Stimulated activated effector memory CD8-positive, alpha-beta T cell treated with anti-CD3 and anti-CD28 coated beads, Interleukin-12 subunit alpha, Interleukin-12 subunit beta, amount 100 ng/mL, for 72 hours (primary cell): ENCODE measurements around the gene MICALL2.
A peak's percentile ranks its signal among the peaks of the same experiment; 100 is the strongest.

Experiments
- ATAC-seq: fragments of 150-1000 bp; cut with Tn5 transposase; 2 replicates; pipeline ENCODE4 v1.10.0; 2021
- DNase-seq, 2 donors: peaks; one replicate each; pipeline ENCODE4 v3.0.0; 2021 to 2022; ENCODE audit warnings: low spot score in 2 of 2
- H3K27ac Mint-ChIP-seq: one replicate; pipeline ENCODE4 v1.8.0; 2022; ENCODE audit warnings: mild to moderate bottlenecking, mixed read lengths
- H3K36me3 Mint-ChIP-seq: one replicate; pipeline ENCODE4 v1.8.0; 2022; ENCODE audit warnings: mild to moderate bottlenecking, mixed read lengths
- H3K4me1 Mint-ChIP-seq: one replicate; pipeline ENCODE4 v1.8.0; 2022; ENCODE audit warnings: mixed read lengths
- H3K4me3 Mint-ChIP-seq: one replicate; pipeline ENCODE4 v1.8.0; 2022; ENCODE audit warnings: mild to moderate bottlenecking, mixed read lengths
- H3K9me3 Mint-ChIP-seq: one replicate; pipeline ENCODE4 v1.8.0; 2022; ENCODE audit warnings: mixed read lengths

The MICALL2 gene

GRCh38 chr7:1427064-1427657, 32.1 kb downstream of the MICALL2 start:
- Mint-ChIP-seq H3K4me3 (no peak overlapping the region), H3K27ac (no peak overlapping the region), H3K9me3 (no peaks in the 10 kb centered on the region), H3K4me1 (peaks cover under 1% of the 10 kb centered on the region), H3K36me3 (no peaks in the 10 kb centered on the region)
- DNase-seq (no peak), ATAC-seq (no peak)

DNA sequence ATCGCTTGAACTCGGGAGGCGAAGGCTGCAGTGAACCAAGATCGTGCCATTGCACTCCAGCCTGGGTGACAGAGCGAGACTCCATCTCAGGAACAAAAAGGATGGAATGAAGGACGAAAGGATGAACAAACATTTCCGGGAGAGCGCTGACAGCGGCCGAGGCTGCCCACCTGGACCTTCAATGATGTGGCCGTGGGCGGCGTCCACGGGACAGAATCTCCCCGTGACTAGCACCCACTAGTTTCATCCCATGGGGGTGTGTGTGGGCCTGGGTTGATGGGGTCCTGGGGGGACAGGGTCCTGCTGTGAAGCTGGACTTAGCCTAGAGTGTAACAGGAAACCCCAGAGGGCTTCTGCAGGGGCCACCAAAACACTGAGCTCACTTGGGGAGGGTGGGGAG, 32.8 kb downstream of the MICALL2 start:
- no peak for DNase-seq
- H3K4me3 Mint-ChIP-seq = no peak overlapping the region
- H3K4me1 Mint-ChIP-seq = no peaks in the 10 kb centered on the region

GRCh38 chr7:1425292-1426136, 33.8 kb downstream of the MICALL2 start:
- Mint-ChIP-seq H3K27ac (no peak overlapping the region), H3K4me1 (no peaks in the 10 kb centered on the region), H3K4me3 (no peak overlapping the region), H3K36me3 (no peaks in the 10 kb centered on the region), H3K9me3 (no peaks in the 10 kb centered on the region)
- DNase-seq = no peak
- ATAC-seq = peak; percentile 41

More for the DNA sequence above, 32.8 kb downstream of the MICALL2 start:
- ATAC-seq = no peak
- Mint-ChIP-seq H3K27ac (no peak overlapping the region), H3K36me3 (no peaks in the 10 kb centered on the region), H3K9me3 (no peaks in the 10 kb centered on the region)

DNA sequence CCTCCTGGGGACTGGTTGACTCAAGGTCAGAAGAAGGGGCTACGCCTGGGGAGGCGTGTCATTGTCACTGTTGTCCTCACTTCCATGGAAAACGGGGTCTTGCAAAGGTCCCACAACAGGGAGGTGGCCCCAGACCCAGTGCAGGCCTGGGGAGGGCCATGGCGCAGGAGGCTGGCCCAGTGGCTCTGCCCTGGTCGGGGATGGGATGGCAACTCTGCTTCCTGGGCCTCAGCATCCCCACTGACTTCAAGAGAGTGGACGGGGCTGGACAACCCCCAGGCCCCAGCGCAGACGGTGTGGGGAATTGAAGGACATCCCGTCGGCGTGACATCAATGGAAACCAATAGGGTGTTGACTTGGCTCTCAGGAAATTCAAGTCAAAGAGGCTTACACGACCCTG, 35.2 kb downstream of the MICALL2 start:
- DNase-seq (no peak), ATAC-seq (no peak)
- Mint-ChIP-seq H3K4me1 (peaks cover 6% of the 10 kb centered on the region), H3K9me3 (no peaks in the 10 kb centered on the region), H3K36me3 (no peaks in the 10 kb centered on the region), H3K4me3 (no peak overlapping the region), H3K27ac (no peak overlapping the region)

DNA sequence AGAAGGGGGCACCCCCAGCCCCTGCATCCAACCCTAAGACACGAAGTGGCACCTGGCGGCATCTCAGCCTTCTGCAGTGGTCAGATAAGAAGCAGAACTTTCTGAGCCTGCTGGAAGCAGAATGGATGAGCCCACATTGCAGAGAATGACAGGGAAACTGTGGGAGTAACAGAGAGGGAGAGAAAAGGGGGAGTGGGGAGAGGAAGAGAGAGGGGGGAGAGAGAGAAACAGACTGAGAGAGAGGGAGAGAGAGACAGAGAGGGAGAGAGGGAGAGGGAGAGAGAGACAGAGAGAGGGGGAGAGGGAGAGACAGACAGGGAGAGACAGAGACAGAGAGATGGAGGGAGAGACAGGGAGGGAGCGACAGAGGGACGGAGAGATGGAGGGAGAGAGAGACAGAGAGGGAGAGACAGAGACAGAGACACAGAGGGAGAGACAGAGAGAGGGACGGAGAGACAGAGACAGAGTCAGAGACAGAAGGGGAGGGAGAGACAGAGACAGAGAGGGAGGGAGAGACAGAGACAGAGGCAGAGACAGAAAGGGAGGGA, 35.9 kb downstream of the MICALL2 start:
- Mint-ChIP-seq H3K4me3 (no peak overlapping the region), H3K9me3 (no peaks in the 10 kb centered on the region), H3K27ac (no peak overlapping the region), H3K36me3 (no peaks in the 10 kb centered on the region), H3K4me1 (peaks cover 10% of the 10 kb centered on the region)
- ATAC-seq = no peak
- DNase-seq = no peak

DNA sequence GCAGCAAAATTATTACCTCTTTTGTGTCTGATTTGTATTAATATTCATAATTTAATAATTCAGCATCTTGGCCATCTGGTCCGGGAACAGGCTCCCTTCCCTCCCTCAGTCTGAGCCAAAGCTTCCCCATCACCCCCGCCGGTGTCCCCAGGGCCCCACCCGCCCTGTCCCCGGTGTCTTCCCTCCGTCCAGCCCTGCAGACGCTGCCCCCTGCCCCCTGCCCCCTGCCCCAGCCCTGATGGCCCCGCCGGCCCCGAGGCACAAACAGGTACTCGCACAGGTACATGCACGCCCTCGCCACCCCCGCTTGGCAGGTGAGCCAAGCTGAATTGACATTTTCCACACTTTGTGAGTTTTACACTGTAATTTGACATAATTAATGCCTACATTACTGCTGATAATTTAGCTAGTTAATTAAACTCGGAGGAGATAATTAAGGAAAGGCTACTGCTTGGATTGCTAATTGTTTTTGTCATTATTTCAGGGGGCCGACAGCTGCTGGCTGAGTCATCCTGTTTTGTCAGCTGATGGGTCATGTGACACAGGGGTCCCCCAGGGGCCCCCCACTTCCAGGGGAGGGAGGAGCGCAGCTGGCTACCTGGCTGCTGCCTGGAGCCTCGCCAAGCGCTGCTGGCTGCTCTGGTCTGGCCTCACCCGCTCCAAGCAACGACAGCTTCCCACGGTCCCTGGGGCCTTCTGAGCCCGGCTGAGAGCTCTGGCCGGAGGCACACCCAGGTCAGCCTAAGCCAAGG, 36.6 kb downstream of the MICALL2 start:
- Mint-ChIP-seq H3K27ac (no peak overlapping the region), H3K9me3 (no peaks in the 10 kb centered on the region), H3K4me3 (no peak overlapping the region), H3K4me1 (peaks cover 16% of the 10 kb centered on the region), H3K36me3 (no peaks in the 10 kb centered on the region)
- DNase-seq (no peak), ATAC-seq (no peak)

- ATAC-seq (no peak), DNase-seq (no peak)
- Mint-ChIP-seq H3K27ac (no peak overlapping the region), H3K4me1 (peaks cover 24% of the 10 kb centered on the region), H3K9me3 (no peaks in the 10 kb centered on the region), H3K4me3 (no peak overlapping the region), H3K36me3 (no peaks in the 10 kb centered on the region)
Observed at GRCh38 chr7:1421946-1422345, 37.3 kb downstream of the MICALL2 start.

DNA sequence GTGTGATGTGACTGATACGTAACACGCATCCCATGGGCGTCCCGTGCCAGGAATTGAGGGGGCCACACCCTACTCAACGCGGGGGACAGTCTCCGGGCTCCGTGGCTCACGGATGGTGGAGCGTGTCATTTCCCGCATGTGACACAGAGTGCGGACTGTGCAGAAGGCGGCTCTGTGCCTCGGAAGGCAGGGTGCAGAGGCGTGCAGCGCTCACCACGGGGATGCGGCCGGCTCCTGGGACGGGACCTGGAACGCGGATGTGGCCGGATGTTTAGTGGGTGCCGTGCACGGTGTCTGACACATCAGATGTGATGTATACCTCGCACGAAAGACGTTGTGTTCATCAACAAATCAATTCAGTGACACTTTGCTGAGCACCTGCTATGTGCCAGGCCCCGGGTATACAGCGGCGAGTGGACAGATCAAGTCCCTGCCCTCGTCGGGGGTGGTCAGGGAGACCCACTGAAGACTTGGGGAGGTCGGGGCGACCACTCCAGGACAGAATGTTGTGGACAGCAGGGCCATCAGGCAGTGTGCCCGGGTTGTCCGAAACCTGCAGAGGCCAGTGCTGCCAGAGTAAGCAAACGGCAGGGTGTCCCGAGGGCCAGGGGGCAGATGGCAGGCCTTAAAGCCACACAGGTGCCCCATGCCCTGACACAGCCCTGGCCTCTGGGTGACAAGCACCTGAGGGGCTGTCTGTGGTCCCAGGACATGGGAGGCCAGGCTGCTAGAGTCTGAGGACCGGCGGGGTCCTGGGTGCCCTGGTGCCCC, 38.1 kb downstream of the MICALL2 start:
- no peak for ATAC-seq
- Mint-ChIP-seq H3K4me1 (peaks cover 28% of the 10 kb centered on the region), H3K4me3 (no peak overlapping the region), H3K27ac (no peak overlapping the region), H3K9me3 (no peaks in the 10 kb centered on the region), H3K36me3 (no peaks in the 10 kb centered on the region)
- no peak for DNase-seq

DNA sequence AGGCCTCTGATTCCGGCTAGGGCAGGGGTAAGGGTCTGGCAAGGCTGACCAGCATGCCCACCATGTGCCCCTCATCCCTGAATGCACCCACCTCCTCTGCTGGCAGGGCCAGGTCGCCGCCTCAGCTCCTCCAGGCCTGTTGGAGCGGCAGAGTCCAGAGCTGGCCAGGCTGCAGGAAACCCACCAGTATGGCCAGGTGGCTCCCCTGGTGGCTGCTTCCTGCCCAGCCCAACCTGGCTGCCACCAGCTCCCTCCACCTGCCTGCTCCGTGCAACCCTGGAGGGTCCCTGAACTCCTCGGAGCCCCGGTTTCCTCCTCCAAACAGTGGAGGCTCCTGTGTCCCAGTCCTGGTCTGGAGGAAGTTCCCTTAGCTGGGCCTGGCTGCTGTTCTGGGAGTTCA, 39.6 kb downstream of the MICALL2 start:
- Mint-ChIP-seq H3K4me1 (peaks cover 35% of the 10 kb centered on the region), H3K4me3 (no peak overlapping the region), H3K27ac (no peak overlapping the region), H3K9me3 (no peaks in the 10 kb centered on the region), H3K36me3 (no peaks in the 10 kb centered on the region)
- no peak for DNase-seq
- no peak for ATAC-seq

DNA sequence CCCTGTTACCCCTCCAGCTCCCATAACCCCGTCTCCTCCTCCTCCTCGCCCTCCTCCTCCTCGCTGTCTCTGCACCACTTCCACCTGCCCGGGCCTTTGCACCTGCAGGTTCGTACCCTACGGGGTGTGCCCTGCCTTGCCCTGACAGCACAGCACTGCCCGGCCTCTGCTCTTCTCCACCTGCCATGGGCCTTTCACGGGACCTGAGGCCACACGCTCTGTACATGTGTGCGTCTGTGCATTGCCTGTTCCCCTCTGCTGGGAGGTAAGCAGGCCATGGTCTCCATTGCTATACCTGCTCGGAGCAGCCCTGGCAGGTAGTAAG, 40.0 kb downstream of the MICALL2 start:
- Mint-ChIP-seq H3K4me3 (no peak overlapping the region), H3K27ac (no peak overlapping the region)

GRCh38 chr7:1418505-1419309, 40.6 kb downstream of the MICALL2 start:
- Mint-ChIP-seq H3K4me3 (peak overlapping the region; percentile 37), H3K9me3 (no peaks in the 10 kb centered on the region), H3K4me1 (peaks cover 39% of the 10 kb centered on the region), H3K27ac (no peak overlapping the region), H3K36me3 (no peaks in the 10 kb centered on the region)
- no peak for DNase-seq
- no peak for ATAC-seq

More for the DNA sequence above, 40.0 kb downstream of the MICALL2 start:
- no peaks in the 10 kb centered on the region for H3K36me3 Mint-ChIP-seq
- ATAC-seq (no peak), DNase-seq (no peak)
- H3K4me1 Mint-ChIP-seq = peaks cover 39% of the 10 kb centered on the region
- H3K9me3 Mint-ChIP-seq = no peaks in the 10 kb centered on the region

- Mint-ChIP-seq H3K9me3 (no peaks in the 10 kb centered on the region), H3K27ac (no peak overlapping the region), H3K36me3 (no peaks in the 10 kb centered on the region), H3K4me1 (peaks cover 50% of the 10 kb centered on the region), H3K4me3 (no peak overlapping the region)
- DNase-seq (no peak), ATAC-seq (no peak)
Observed at GRCh38 chr7:1415389-1415990, 43.8 kb downstream of the MICALL2 start.

DNA sequence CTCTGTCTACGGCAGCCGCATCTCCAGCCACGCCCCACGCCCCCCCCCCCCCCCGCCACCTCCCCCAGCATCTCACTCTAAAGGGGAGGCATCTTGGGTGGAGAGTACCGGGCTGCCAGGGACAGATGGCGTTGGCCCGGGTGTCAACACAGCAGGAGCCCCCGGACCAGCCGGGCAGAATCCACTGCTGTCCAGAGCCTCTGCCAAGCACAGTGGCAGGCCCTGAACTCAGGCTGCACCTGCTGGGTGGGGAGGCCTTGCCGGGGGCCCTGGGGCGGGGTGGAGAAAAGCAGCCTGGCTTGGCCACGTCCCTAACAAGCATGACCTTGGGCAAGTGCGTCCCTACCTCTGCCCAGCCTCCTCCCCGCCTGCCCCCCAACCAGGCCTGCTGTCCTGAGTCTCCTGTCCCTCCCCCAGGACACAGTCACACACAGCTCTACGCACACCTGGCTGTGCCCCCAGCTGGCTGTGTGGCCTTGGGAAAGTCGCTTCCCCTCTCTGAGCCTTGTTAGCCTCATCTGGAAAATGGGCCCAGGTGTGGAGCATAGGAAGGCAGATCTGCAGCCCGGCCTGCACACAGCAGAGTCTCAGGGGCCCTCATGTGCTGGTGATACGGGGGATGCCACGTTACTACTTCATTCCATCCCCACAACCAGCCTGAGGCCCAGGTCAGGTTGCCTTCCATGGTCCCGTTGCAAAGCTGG, 45.2 kb downstream of the MICALL2 start:
- H3K9me3 Mint-ChIP-seq = no peaks in the 10 kb centered on the region
- H3K36me3 Mint-ChIP-seq = no peaks in the 10 kb centered on the region
- no peak for ATAC-seq
- H3K27ac Mint-ChIP-seq = no peak overlapping the region
- H3K4me3 Mint-ChIP-seq = no peak overlapping the region
- peaks cover 45% of the 10 kb centered on the region for H3K4me1 Mint-ChIP-seq
- DNase-seq = no peak
